H1 (cell line): Measurements from ENCODE around the gene HTR3A. TPM values are rescaled to one million over a fixed set of nuclear protein-coding genes. Genes with fewer than 3 reads are reported as not detected.

ENCODE experiments used
- CREB1 ChIP-seq: IDR thresholded peaks from 2 replicates; pipeline ENCODE4 v1.6.1; 2012; ENCODE audit warnings: inconsistent platforms
- EGR1 ChIP-seq: IDR thresholded peaks from 2 replicates; pipeline ENCODE4 v1.6.1; 2011; ENCODE audit warnings: low read depth, low read length, borderline replicate concordance
- EP300 ChIP-seq, 2 experiments: IDR thresholded peaks; 1 replicate in 1 of 2; 2 replicates in 1 of 2; pipeline ENCODE4 v1.6.1; 2011 to 2012; ENCODE audit warnings: low read depth in 2 of 2, low read length in 2 of 2, mild to moderate bottlenecking in 2 of 2, borderline replicate concordance in 1 of 2, inconsistent platforms in 1 of 2, moderate library complexity in 1 of 2
- JUND ChIP-seq: IDR thresholded peaks from 2 replicates; pipeline ENCODE4 v1.6.1; 2011; ENCODE audit warnings: mild to moderate bottlenecking, improper control_type of control experiment, low read length
- KDM5A ChIP-seq: fragments of 200-600 bp; IDR thresholded peaks from 2 replicates; pipeline ENCODE4 v1.7.1; 2012; ENCODE audit warnings: mild to moderate bottlenecking, low read length, inconsistent platforms, mixed read lengths
- SUZ12 ChIP-seq: fragments of 200-600 bp; sonication (generic); IDR thresholded peaks from 2 replicates; pipeline ENCODE4 v1.6.1; 2012; ENCODE audit warnings: mild to moderate bottlenecking, inconsistent platforms, low read length, moderate library complexity, mixed read lengths
- ZNF274 ChIP-seq: IDR thresholded peaks from 2 replicates; pipeline ENCODE4 v1.7.0; 2012; ENCODE audit warnings: low read length, borderline replicate concordance; ENCODE audit errors: extremely low read depth
- polyA plus RNA-seq, 7 experiments: library from polyadenylated mRNA; depleted of rRNA in 3 of 7; stranded (reverse) in 5 of 7; unstranded in 2 of 7; fragments of >200 nt in 5 of 7; fragments of 200-250 nt in 2 of 7; gene quantifications; 1 replicate in 5 of 7; 2 replicates in 1 of 7; 4 replicates in 1 of 7; pipeline versions ENCODE4 v1.2.1 to v1.2.3, GENCODE V29; 2011 to 2013; ENCODE audit warnings: missing spikeins in 2 of 7, mixed read lengths in 2 of 7
- total RNA-seq: library from RNA; stranded (reverse); fragmentation: NEBNext Ultra II Directional; extraction: Animal tissue kit (Norgen Biotek cat#: 25700); gene quantifications from 2 replicates; pipeline ENCODE4 v1.2.1, GENCODE V29; 2021

Gene HTR3A
- total and polyA plus RNA-seq, 2 of the 8 experiments (the other 6 are each of a cell fraction or from before 2014, with no cell fraction given) = 7.5 to 8.9 TPM

DNA sequence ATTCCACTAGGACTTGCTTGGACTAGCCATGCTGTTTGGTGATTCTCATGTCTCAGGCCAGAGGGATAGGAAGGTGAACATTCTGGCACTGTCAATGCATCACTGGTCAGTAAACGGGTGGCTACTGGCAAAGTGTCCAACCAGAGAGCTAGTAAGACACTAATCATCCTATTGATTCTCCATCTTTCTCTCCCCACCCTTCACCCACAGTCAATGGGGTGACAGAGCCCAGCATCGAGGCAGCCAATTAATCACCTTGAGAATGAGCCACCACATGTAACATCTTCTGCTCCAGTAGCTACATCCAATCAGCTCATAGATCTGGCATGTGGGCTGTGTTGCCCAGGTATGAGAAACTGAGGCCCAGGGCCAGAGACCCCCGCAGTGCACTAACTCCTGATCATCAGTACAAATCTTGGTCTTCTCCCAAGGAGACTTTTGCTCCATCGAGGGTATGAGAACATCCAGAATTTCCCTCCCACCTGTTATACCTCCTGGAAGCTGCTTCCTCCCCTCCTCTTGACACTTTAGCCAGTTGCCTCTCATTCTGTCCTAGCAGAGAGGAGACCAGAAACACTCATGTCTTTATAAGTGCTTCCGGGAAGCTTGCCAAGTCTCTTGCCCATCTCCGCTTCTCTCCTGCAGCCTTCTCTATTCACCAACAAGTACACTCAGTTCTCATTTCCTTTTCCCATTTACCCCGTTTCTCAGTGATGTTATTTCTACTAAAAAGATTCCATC, 17.0 kb downstream of the HTR3A start (continued):
- TF ChIP-seq EP300 (IDR thresholded peaks at IDR 0.05; ENCODE audit: borderline replicate concordance in 1 of 2, low read depth in 2 of 2, low read length in 2 of 2) (no peak), CREB1 (no peak), SUZ12 (no peak), KDM5A (no peak), ZNF274 (no peak), JUND (no peak), EGR1 (no peak)
